ENCODE measurements around the gene SPEF2.

Gene SPEF2

GRCh38 chr5:35790457-35790822 is 172.8 kb downstream of the SPEF2 start:
- Histone ChIP-seq H3K9ac (ENCODE audit: low read length) (no peak overlapping the region), H3K27ac (ENCODE audit: low read depth, low read length, poor library complexity, severe bottlenecking) (no peak overlapping the region), H3K9me2 (ENCODE audit: low read depth, low read length) (no peaks in the 10 kb centered on the region), H3K27me3 (ENCODE audit: insufficient read depth, low read length) (no peaks in the 10 kb centered on the region), H3K9me3 (ENCODE audit: low read length) (no peaks in the 10 kb centered on the region), H3F3A (ENCODE audit: insufficient read depth, low read length) (no peaks in the 10 kb centered on the region; the same call in 1 of the 2 replicates), H3K79me2 (ENCODE audit: insufficient read depth, low read length) (no peaks in the 10 kb centered on the region), H4K20me1 (ENCODE audit: insufficient read depth, low read length) (no peaks in the 10 kb centered on the region), H2AFZ (ENCODE audit: low read length) (no peak overlapping the region), H3K36me3 (ENCODE audit: insufficient read depth, low read length) (no peaks in the 10 kb centered on the region), H3K4me3 (ENCODE audit: low read depth, low read length, poor library complexity, severe bottlenecking) (no peak overlapping the region), H3K4me2 (ENCODE audit: low read length) (no peak overlapping the region), H3K4me1 (ENCODE audit: insufficient read depth, low read length, severe bottlenecking) (peaks cover 42% of the 10 kb centered on the region)
- TF ChIP-seq EZH2 (IDR thresholded peaks at IDR 0.05; ENCODE audit: borderline replicate concordance, low read length): no peak
- no peak for TF ChIP-seq CTCF (IDR thresholded peaks at IDR 0.05; ENCODE audit: low read length)

GRCh38 chr5:35794328-35794619 is 176.6 kb downstream of the SPEF2 start:
- no peak overlapping the region; the same call in 1 of the 2 replicates for H3K9ac ChIP-seq (ENCODE audit: low read length)
- no peaks in the 10 kb centered on the region for H3K9me3 ChIP-seq (ENCODE audit: low read length)
- no peaks in the 10 kb centered on the region for H3K9me2 ChIP-seq (ENCODE audit: low read depth, low read length)
- peaks cover 63% of the 10 kb centered on the region for H3K4me1 ChIP-seq (ENCODE audit: insufficient read depth, low read length, severe bottlenecking)
- no peak overlapping the region for H3K4me3 ChIP-seq (ENCODE audit: low read depth, low read length, poor library complexity, severe bottlenecking)
- peak overlapping the region; percentile 41; the same call in 1 of the 2 replicates for H2AFZ ChIP-seq (ENCODE audit: low read length)
- no peaks in the 10 kb centered on the region for H4K20me1 ChIP-seq (ENCODE audit: insufficient read depth, low read length)
- H3K4me2 ChIP-seq (ENCODE audit: low read length): no peak overlapping the region; the same call in 1 of the 2 replicates
- peak overlapping the region; percentile 53 for H3K27ac ChIP-seq (ENCODE audit: low read depth, low read length, poor library complexity, severe bottlenecking)
- TF ChIP-seq CTCF (IDR thresholded peaks at IDR 0.05; ENCODE audit: low read length): no peak
- TF ChIP-seq EZH2 (IDR thresholded peaks at IDR 0.05; ENCODE audit: borderline replicate concordance, low read length): no peak
- H3K27me3 ChIP-seq (ENCODE audit: insufficient read depth, low read length): no peaks in the 10 kb centered on the region
- no peaks in the 10 kb centered on the region; the same call in 1 of the 2 replicates for H3F3A ChIP-seq (ENCODE audit: insufficient read depth, low read length)
- no peaks in the 10 kb centered on the region for H3K36me3 ChIP-seq (ENCODE audit: insufficient read depth, low read length)
- H3K79me2 ChIP-seq (ENCODE audit: insufficient read depth, low read length): no peaks in the 10 kb centered on the region

GRCh38 chr5:35794684-35795375 is 177.2 kb downstream of the SPEF2 start:
- Histone ChIP-seq H3K4me2 (ENCODE audit: low read length) (no peak overlapping the region; the same call in 1 of the 2 replicates), H3K27ac (ENCODE audit: low read depth, low read length, poor library complexity, severe bottlenecking) (peak overlapping the region; percentile 53), H3K4me3 (ENCODE audit: low read depth, low read length, poor library complexity, severe bottlenecking) (no peak overlapping the region), H3K36me3 (ENCODE audit: insufficient read depth, low read length) (no peaks in the 10 kb centered on the region), H3K9ac (ENCODE audit: low read length) (no peak overlapping the region; the same call in 1 of the 2 replicates), H3K4me1 (ENCODE audit: insufficient read depth, low read length, severe bottlenecking) (peaks cover 61% of the 10 kb centered on the region), H3K79me2 (ENCODE audit: insufficient read depth, low read length) (no peaks in the 10 kb centered on the region), H3F3A (ENCODE audit: insufficient read depth, low read length) (no peaks in the 10 kb centered on the region; the same call in 1 of the 2 replicates), H2AFZ (ENCODE audit: low read length) (no peak overlapping the region), H3K9me2 (ENCODE audit: low read depth, low read length) (no peaks in the 10 kb centered on the region), H4K20me1 (ENCODE audit: insufficient read depth, low read length) (no peaks in the 10 kb centered on the region), H3K27me3 (ENCODE audit: insufficient read depth, low read length) (no peaks in the 10 kb centered on the region), H3K9me3 (ENCODE audit: low read length) (no peaks in the 10 kb centered on the region)
- no peak for TF ChIP-seq CTCF (IDR thresholded peaks at IDR 0.05; ENCODE audit: low read length)
- no peak for TF ChIP-seq EZH2 (IDR thresholded peaks at IDR 0.05; ENCODE audit: borderline replicate concordance, low read length)
